ENCODE data around the gene BMP8A.

Gene BMP8A

DNA sequence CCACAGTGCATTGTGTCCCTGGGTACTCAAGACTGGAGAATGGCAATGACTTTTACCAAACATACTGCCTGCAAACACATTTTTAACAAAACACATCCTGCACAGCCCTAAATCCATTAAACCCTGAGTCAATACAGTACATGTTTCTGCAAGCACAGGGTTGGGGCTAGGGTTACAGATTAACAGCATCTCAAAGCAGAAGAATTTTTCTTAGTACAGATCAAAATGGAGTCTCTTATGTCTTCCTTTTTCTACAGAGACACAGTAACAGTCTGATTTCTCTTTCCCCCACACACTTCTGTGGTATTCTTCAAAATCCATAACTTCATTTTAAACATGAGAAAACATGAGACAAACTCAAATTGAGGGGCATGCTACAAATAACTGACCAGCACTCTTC is 13.9 kb downstream of the BMP8A start:
- H3K9ac ChIP-seq (ENCODE audit: low read length), result no peak overlapping the region
- H4K5ac ChIP-seq (ENCODE audit: low read length), result no peak overlapping the region
- H3K27ac ChIP-seq (ENCODE audit: low read depth, low read length), result no peak overlapping the region
- H2AK5ac ChIP-seq (ENCODE audit: low read length), result no peak overlapping the region
- H2BK5ac ChIP-seq (ENCODE audit: low read length), result no peak overlapping the region
- H3K4ac ChIP-seq (ENCODE audit: low read depth, low read length), result no peak overlapping the region
- H3K23ac ChIP-seq (ENCODE audit: low read length), result no peak overlapping the region
- no peaks in the 10 kb centered on the region for H3K79me2 ChIP-seq (ENCODE audit: control insufficient read depth, insufficient read depth, low read length)
- H3K4me2 ChIP-seq (ENCODE audit: low read length), result no peak overlapping the region
- peaks cover 2% of the 10 kb centered on the region for H3K4me1 ChIP-seq (ENCODE audit: control insufficient read depth, low read depth, low read length)
- DNase-seq, result no peak
- no peak overlapping the region for H3K4me3 ChIP-seq (ENCODE audit: low read length)
- no peaks in the 10 kb centered on the region for H3K36me3 ChIP-seq (ENCODE audit: control insufficient read depth, insufficient read depth, low read length)
- no peak overlapping the region for H3K18ac ChIP-seq (ENCODE audit: low read length)
- H3K79me1 ChIP-seq (ENCODE audit: low read length), result no peaks in the 10 kb centered on the region
- no peak overlapping the region for H2BK15ac ChIP-seq (replicated peaks; ENCODE audit: low read depth)
- H2BK120ac ChIP-seq (ENCODE audit: low read depth, low read length), result no peak overlapping the region
- no peak overlapping the region for H3K56ac ChIP-seq (ENCODE audit: low read length)
- H3K27me3 ChIP-seq (ENCODE audit: insufficient read depth, low read length, poor library complexity), result no peaks in the 10 kb centered on the region
- no peak overlapping the region for H4K8ac ChIP-seq (ENCODE audit: low read depth, low read length)

DNA sequence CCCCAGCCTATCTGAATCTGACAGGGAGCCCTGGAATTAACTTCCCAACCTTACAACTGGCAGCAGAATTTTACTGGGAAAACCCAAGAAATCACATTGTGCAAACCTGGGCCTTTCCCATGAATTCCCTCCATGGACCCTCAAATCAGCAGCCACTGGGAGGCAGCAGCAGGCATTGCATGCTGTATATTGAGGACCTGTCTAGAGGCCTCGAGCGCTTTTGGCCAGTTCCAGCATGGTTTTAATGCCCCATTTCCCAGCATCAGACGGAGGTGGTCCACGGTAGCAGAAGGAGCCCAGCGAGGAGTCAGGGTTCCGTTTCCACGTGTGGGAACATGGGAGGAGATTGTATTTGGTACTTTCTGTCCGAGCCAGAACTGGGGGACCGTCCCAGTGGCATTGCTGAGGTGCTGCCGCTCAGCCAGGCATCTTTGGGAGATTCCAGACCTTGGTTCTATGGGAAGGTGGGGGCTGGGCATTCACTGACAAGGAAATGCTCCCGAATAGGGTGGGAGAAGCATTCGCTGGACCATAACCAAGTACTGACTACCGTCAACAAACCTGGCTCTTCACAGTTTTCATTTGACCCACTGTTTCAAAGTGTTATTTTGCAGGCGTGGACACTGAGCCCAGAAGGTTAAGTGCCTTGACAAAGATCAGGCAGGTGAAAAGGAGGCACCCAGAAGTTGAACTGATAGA is 15.9 kb downstream of the BMP8A start:
- Histone ChIP-seq H3K56ac (ENCODE audit: low read length) (no peak overlapping the region), H4K5ac (ENCODE audit: low read length) (no peak overlapping the region), H3K9ac (ENCODE audit: low read length) (no peak overlapping the region), H3K4me1 (ENCODE audit: control insufficient read depth, low read depth, low read length) (peaks cover 2% of the 10 kb centered on the region), H3K79me2 (ENCODE audit: control insufficient read depth, insufficient read depth, low read length) (no peaks in the 10 kb centered on the region), H3K23ac (ENCODE audit: low read length) (no peak overlapping the region), H4K8ac (ENCODE audit: low read depth, low read length) (no peak overlapping the region), H3K36me3 (ENCODE audit: control insufficient read depth, insufficient read depth, low read length) (no peaks in the 10 kb centered on the region), H2AK5ac (ENCODE audit: low read length) (no peak overlapping the region), H2BK5ac (ENCODE audit: low read length) (no peak overlapping the region), H3K27me3 (ENCODE audit: insufficient read depth, low read length, poor library complexity) (no peaks in the 10 kb centered on the region), H3K4me2 (ENCODE audit: low read length) (no peak overlapping the region), H2BK120ac (ENCODE audit: low read depth, low read length) (no peak overlapping the region), H3K4me3 (ENCODE audit: low read length) (no peak overlapping the region), H3K18ac (ENCODE audit: low read length) (no peak overlapping the region), H3K27ac (ENCODE audit: low read depth, low read length) (no peak overlapping the region), H2BK15ac (replicated peaks; ENCODE audit: low read depth) (no peak overlapping the region), H3K79me1 (ENCODE audit: low read length) (no peaks in the 10 kb centered on the region), H3K4ac (ENCODE audit: low read depth, low read length) (no peak overlapping the region)
- DNase-seq, result peak; percentile 66
- WGBS (ENCODE audit: extremely low coverage, insufficient coverage, low lambda C conversion rate), result no CpG with 5 or more reads among the region's 14 CpGs

DNA sequence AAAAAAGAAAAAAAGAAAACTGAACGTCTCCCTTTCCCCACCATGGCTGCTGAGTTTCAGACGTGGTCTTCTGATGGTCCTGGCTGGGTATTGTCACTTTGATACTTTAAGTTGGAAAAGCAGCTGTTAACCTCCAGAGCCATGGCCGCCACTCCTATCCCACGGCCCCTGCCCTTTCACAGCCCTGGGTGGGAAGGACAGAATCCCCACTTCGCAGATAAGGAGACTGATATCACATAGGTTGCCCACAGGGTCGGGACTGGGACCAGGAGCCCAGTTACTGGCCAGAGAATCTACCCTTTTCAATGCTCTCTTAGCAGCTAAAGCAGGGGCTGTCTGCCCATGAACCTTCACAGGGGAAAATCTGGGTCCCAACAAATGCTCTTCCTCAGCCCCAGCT is 16.8 kb downstream of the BMP8A start:
- Histone ChIP-seq H3K4me1 (ENCODE audit: control insufficient read depth, low read depth, low read length) (peaks cover 2% of the 10 kb centered on the region), H2BK120ac (ENCODE audit: low read depth, low read length) (no peak overlapping the region), H3K18ac (ENCODE audit: low read length) (no peak overlapping the region), H2BK5ac (ENCODE audit: low read length) (no peak overlapping the region), H3K36me3 (ENCODE audit: control insufficient read depth, insufficient read depth, low read length) (no peaks in the 10 kb centered on the region), H3K79me1 (ENCODE audit: low read length) (no peaks in the 10 kb centered on the region), H3K79me2 (ENCODE audit: control insufficient read depth, insufficient read depth, low read length) (no peaks in the 10 kb centered on the region), H4K5ac (ENCODE audit: low read length) (no peak overlapping the region), H2BK15ac (replicated peaks; ENCODE audit: low read depth) (no peak overlapping the region), H3K4ac (ENCODE audit: low read depth, low read length) (no peak overlapping the region), H3K9ac (ENCODE audit: low read length) (no peak overlapping the region), H3K4me3 (ENCODE audit: low read length) (no peak overlapping the region), H3K4me2 (ENCODE audit: low read length) (no peak overlapping the region), H3K23ac (ENCODE audit: low read length) (no peak overlapping the region), H2AK5ac (ENCODE audit: low read length) (no peak overlapping the region), H4K8ac (ENCODE audit: low read depth, low read length) (no peak overlapping the region), H3K27me3 (ENCODE audit: insufficient read depth, low read length, poor library complexity) (no peaks in the 10 kb centered on the region), H3K56ac (ENCODE audit: low read length) (no peak overlapping the region), H3K27ac (ENCODE audit: low read depth, low read length) (no peak overlapping the region)
- WGBS (ENCODE audit: extremely low coverage, insufficient coverage, low lambda C conversion rate), result no CpG with 5 or more reads among the region's 6 CpGs
- DNase-seq, result no peak

DNA sequence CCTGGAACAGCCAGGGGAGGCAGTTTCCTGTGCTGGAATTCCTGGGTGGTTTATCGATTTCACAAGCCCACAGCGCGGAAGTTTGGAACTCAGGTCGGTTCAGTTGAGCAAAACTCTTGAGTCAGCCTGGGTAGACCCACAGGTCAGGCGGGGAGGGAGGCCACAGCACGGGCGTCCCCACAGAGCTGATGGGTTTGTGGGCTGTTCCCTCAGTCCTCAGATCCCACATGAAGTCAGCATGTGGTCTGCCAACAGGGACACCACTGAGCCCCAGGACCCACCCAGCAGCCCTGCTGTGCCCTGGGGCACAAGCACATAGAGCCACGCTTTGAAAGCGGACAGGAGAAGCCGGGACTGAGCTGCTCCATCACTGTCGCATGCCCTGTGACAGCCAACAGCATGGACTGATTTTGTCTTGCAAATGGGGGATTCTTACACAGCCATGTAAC is 17.4 kb downstream of the BMP8A start:
- H3K56ac ChIP-seq (ENCODE audit: low read length), result no peak overlapping the region
- no peak overlapping the region for H3K4me3 ChIP-seq (ENCODE audit: low read length)
- DNase-seq, result no peak
- H3K27me3 ChIP-seq (ENCODE audit: insufficient read depth, low read length, poor library complexity), result no peaks in the 10 kb centered on the region
- no peak overlapping the region for H3K18ac ChIP-seq (ENCODE audit: low read length)
- H3K79me1 ChIP-seq (ENCODE audit: low read length), result no peaks in the 10 kb centered on the region
- H2BK120ac ChIP-seq (ENCODE audit: low read depth, low read length), result no peak overlapping the region
- no peak overlapping the region for H4K8ac ChIP-seq (ENCODE audit: low read depth, low read length)
- H2BK15ac ChIP-seq (replicated peaks; ENCODE audit: low read depth), result no peak overlapping the region
- H3K4ac ChIP-seq (ENCODE audit: low read depth, low read length), result no peak overlapping the region
- no peak overlapping the region for H2AK5ac ChIP-seq (ENCODE audit: low read length)
- H4K5ac ChIP-seq (ENCODE audit: low read length), result no peak overlapping the region
- peaks cover 2% of the 10 kb centered on the region for H3K4me1 ChIP-seq (ENCODE audit: control insufficient read depth, low read depth, low read length)
- no peaks in the 10 kb centered on the region for H3K36me3 ChIP-seq (ENCODE audit: control insufficient read depth, insufficient read depth, low read length)
- H3K27ac ChIP-seq (ENCODE audit: low read depth, low read length), result no peak overlapping the region
- no peak overlapping the region for H3K23ac ChIP-seq (ENCODE audit: low read length)
- no CpG with 5 or more reads among the region's 11 CpGs for WGBS (ENCODE audit: extremely low coverage, insufficient coverage, low lambda C conversion rate)
- no peak overlapping the region for H2BK5ac ChIP-seq (ENCODE audit: low read length)
- H3K9ac ChIP-seq (ENCODE audit: low read length), result no peak overlapping the region
- H3K79me2 ChIP-seq (ENCODE audit: control insufficient read depth, insufficient read depth, low read length), result no peaks in the 10 kb centered on the region
- no peak overlapping the region for H3K4me2 ChIP-seq (ENCODE audit: low read length)

DNA sequence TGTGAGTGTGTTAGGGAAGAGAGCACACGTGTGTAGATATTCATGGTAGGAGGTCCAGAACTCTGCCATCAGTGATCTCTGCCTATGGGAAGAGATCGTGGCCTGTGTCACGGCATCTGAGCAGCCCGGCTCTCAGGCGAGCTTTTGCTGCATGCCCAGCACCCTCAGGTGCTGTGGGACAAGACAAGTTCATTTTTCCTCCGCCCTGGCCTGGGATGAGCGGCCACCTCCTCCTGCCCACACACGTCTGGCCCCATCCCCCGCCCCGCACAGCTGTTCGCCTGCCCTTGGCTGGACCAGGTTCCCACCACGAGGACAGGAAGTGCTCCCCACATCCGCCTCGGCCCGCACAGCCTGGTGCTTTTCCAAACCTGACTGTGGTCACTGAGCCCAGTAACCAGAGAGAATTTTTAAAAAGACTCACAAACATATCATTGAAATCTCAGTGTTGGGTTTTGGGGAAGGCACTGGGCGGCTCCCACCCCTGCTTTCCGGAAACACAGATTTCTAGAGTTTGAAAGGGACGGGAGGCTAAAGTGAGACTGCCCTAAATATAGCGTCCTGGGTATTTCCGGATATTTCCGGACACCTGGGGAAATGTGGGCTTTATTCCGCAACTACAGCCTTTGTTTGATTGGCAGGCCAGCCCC is 18.0 kb downstream of the BMP8A start:
- Histone ChIP-seq H3K79me2 (ENCODE audit: control insufficient read depth, insufficient read depth, low read length) (no peaks in the 10 kb centered on the region), H3K4me1 (ENCODE audit: control insufficient read depth, low read depth, low read length) (peaks cover 2% of the 10 kb centered on the region), H3K27ac (ENCODE audit: low read depth, low read length) (no peak overlapping the region), H2BK5ac (ENCODE audit: low read length) (no peak overlapping the region), H4K5ac (ENCODE audit: low read length) (no peak overlapping the region), H3K4me3 (ENCODE audit: low read length) (no peak overlapping the region), H3K36me3 (ENCODE audit: control insufficient read depth, insufficient read depth, low read length) (no peaks in the 10 kb centered on the region), H2BK15ac (replicated peaks; ENCODE audit: low read depth) (no peak overlapping the region), H3K27me3 (ENCODE audit: insufficient read depth, low read length, poor library complexity) (no peaks in the 10 kb centered on the region), H2AK5ac (ENCODE audit: low read length) (no peak overlapping the region), H3K23ac (ENCODE audit: low read length) (no peak overlapping the region), H2BK120ac (ENCODE audit: low read depth, low read length) (no peak overlapping the region), H4K8ac (ENCODE audit: low read depth, low read length) (no peak overlapping the region), H3K18ac (ENCODE audit: low read length) (no peak overlapping the region), H3K4me2 (ENCODE audit: low read length) (no peak overlapping the region), H3K79me1 (ENCODE audit: low read length) (no peaks in the 10 kb centered on the region), H3K9ac (ENCODE audit: low read length) (no peak overlapping the region), H3K4ac (ENCODE audit: low read depth, low read length) (no peak overlapping the region), H3K56ac (ENCODE audit: low read length) (no peak overlapping the region)
- WGBS (ENCODE audit: extremely low coverage, insufficient coverage, low lambda C conversion rate), result no CpG with 5 or more reads among the region's 22 CpGs
- DNase-seq, result no peak

Data from mesendoderm (in vitro differentiated cells).